ENCODE data around the gene CARD11. TPM values are rescaled to one million over a fixed set of nuclear protein-coding genes. Genes with fewer than 3 reads are reported as not detected.

Gene CARD11
- 0.04 TPM in 1 of 2 replicates, not detected in the other for total RNA-seq (2014; rRNA removed; shearing (Covaris generic))

GRCh38 chr7:3043544-3044371 is at the start of gene CARD11:
Gene CARD11, minus strand, starts transcription at chr7:3043867. Its CDS starts 85,361 bp downstream, at chr7:2958506.
- DNase-seq (ENCODE audit: low spot score) = no peak

- DNase-seq (ENCODE audit: low spot score) = no peak
Observed at GRCh38 chr7:3092468-3092867, 48.8 kb upstream of the CARD11 start.

DNA sequence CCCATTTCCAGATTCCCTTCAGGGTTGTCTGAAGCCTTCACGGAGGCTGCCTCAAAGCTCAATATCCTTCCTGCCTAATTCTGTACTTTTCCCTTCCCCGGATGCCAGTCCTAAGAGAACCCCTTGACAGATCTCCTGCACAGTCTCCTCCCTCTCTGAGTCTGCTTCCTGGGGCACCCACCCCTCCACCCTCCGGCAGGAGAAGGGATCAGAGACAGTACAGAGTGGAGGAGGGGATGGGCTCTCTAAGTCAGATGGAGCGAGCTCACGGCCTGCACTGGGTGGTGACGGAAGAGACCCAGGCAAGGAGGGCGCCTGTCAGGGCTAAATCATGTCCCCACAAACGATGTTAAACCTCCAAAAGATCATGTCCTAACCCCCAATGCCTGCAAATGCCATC is 48.0 kb upstream of the CARD11 start:
- DNase-seq (ENCODE audit: low spot score) = no peak

GRCh38 chr7:3089493-3089892 is 45.8 kb upstream of the CARD11 start:
- peak; percentile 65 for DNase-seq (ENCODE audit: low spot score)

DNA sequence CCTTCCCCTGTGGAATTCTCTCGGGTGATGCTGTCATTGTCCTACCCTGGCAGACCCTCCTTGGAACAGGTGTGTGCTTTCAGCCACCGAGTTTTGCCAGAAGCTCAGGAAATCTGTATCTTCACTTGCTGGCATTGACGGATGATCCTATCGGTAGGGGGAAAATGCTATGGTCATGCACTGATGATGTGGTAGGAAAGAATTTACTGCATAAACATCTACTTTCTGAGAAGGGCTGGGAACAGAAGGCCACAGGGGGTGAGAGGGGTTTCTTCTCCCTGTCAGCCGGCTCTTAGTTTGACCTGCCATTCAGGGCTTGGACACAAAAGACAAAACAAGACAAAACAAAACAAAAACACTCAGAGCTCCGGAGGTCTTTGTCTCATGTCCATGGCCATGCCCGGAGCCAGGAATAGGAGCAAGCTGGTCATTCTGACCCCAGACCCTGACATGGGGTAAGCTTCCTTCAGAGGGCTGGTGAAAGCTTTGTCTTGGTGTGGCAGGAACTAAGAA is 43.6 kb upstream of the CARD11 start:
- DNase-seq (ENCODE audit: low spot score) = peak; percentile 83

DNA sequence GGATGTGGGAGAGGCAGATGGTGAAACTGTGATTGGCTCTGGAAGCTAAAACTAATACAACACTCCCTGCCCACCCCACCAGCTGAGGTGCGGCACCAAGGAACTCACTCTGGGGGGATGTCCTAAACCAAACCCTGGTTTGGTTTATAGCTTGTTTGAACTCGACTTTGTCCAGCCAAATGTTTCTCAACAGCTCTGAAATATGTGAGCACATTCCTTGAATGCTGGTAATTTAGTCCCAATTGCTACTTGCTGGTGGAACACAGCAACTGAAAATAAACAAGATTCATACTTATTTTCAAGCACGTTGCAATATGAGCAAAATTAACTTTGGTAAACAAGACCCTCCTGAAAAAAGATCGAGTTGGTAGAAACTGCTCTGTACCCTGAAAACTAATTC is 39.7 kb upstream of the CARD11 start:
- no peak for DNase-seq (ENCODE audit: low spot score)

GRCh38 chr7:3082831-3083230 is 39.2 kb upstream of the CARD11 start:
- no peak for DNase-seq (ENCODE audit: low spot score)

DNA sequence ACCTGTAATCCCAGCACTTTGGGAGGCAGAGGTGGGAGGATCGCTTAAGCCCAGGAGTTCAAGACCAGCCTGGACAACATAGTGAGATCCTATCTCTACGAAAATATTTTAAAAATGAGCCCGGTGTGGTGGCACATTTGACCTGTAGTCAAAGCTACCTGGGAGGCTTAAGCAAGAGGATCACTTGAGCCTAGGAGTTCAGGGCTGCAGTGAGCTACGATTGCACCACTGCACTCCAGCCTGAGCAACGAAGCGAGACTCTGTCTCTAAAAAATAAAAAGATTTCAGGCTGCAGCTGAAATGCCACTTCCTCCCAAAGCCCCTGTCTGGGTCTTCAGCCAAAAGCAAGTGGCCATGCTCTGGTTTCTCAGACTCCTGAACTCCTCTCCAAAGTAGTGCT is 38.7 kb upstream of the CARD11 start:
- no peak for DNase-seq (ENCODE audit: low spot score)

DNA sequence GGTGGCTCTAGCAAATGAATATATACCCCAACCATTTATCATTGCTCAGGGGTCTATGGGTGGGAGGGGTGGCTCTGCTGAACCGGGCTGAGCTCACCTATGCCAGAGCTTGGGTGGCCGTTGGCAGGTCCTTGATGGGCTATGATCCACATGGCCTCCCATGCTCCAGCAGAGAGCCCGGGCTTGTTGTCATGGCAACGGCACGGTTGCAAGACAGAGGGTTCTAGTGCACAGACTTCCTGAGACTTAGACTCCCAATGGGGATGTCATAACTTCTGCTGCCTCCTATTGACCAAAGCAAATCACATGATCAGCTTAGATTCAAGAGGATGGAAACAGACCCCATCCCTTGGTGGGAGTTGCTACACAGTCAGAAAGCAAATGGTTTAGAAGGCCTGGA is 36.4 kb upstream of the CARD11 start:
- no peak for DNase-seq (ENCODE audit: low spot score)

GRCh38 chr7:3078514-3078913 is 34.8 kb upstream of the CARD11 start:
- DNase-seq (ENCODE audit: low spot score) = no peak

DNA sequence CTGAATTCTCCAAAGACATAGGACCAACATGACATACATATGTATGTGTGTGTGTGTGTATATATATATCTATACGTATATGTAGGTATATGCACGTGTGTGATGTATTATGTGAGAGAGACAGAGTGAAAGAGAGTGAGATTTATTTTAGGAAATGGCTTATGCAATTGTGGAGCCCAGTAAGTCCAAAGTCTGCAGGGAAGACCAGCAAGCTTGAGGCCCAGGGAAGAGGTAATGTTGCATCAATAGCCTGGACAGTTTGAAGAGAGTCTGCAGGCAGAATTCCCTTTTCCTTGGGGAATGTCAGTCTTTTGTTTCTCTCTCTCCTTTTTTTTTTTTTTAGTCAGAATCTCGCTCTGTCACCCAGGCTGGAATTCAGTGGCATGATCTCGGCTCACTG is 33.0 kb upstream of the CARD11 start:
- no peak for DNase-seq (ENCODE audit: low spot score)

DNA sequence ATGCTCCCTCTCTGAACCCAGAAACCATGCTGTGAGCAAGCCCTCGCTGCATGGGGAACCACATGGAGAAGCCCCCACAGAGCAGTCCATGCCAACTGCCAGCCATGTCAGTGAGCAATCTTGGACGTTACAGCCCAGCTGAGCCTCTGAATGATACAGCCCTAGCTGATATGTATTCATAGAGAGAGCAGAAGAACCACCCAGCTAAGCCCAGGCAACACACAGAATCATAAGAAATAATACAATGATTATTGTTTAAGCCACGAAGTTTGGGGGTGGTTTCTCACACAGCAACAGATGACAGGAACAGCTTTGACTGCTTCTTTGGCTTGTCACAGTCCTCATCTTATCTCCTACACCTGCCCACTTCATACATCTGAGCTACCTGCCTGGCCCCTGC is 32.5 kb upstream of the CARD11 start:
- no peak for DNase-seq (ENCODE audit: low spot score)

DNA sequence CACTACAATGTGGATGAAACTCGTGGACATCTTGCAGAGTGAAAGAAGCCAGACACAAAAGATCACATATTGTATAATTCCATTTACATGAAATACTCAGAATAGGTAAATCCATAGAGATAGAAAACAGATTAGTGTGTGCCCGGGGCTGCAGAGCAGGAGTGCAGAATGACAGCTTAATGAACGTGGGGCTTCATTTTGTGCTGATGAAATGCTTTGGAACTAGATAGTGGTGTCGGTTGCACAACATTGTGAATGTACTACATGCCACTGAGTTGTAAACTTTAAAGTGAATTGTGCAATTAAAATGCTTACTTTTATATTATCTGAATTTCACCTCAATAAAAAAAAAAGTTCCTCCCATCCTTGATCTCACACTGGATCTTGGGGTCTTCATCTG is 31.8 kb upstream of the CARD11 start:
- no peak for DNase-seq (ENCODE audit: low spot score)

DNA sequence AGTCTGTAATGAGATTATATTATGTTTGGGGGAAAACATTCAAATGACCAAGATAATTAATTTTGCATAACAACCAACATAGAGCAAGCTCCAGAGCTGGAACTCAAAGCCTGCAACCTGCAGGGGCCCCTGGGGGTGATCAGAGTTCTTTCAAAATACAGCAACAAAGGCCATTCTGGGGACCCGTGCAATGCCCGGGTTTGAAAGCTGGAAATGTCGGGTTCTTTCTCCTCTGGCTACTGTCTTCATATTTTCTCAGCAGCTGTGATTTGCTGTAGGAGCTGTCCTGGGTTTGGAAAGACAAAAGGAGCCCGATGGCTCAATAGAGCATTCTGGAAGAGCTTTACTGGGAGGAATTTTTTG is 30.8 kb upstream of the CARD11 start:
- DNase-seq (ENCODE audit: low spot score) = no peak

DNA sequence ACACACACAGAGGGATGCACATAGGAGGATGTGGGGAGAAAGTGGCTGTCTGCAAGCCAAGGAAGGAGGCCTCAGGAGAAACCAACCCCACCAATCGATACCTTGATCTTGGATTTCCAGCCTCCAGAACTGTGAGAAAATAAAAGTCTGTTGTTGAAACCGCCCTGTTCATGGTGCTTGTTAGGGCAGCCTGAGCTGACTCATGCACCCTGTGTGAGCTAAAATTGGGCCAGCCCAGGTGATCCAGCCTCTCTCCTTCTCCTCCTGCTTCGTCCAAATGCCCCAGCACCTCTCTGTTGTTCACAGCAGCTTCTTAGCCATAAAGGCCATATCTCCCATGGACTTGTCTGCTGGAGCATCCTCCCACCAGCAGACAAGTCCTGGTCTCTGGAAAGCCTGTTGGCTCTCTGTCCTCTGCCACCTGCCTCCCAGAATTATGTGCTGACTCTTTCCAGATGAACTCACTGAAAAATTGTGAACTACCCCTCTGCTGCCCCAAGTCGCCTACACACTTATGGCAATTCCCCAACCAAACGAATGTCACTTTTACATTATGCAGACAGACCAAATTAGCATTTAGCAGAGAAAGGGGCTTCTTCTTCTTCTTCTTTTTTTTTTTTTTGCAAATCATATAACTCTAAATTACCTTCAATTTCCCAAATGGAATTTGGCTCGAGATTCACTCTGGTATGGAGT is 30.2 kb upstream of the CARD11 start:
- no peak for DNase-seq (ENCODE audit: low spot score)

DNA sequence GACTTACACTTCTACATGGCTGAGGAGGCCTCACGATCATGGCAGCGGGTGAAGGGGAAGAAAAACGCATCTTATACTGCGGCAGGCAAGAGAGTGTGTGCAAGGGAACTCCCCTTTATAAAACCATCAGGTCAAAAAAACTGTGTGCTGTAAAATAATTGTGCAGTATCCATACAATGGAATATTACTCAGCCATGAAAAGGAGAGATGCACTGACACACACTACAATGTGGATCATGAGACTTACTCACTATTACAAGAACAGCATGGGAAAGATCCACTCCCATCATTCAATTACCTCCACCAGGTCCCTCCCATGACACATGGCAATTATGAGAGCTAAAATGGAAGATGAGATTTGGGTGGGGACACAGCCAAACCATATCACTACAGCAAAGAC is 27.2 kb upstream of the CARD11 start:
- DNase-seq (ENCODE audit: low spot score) = no peak

DNA sequence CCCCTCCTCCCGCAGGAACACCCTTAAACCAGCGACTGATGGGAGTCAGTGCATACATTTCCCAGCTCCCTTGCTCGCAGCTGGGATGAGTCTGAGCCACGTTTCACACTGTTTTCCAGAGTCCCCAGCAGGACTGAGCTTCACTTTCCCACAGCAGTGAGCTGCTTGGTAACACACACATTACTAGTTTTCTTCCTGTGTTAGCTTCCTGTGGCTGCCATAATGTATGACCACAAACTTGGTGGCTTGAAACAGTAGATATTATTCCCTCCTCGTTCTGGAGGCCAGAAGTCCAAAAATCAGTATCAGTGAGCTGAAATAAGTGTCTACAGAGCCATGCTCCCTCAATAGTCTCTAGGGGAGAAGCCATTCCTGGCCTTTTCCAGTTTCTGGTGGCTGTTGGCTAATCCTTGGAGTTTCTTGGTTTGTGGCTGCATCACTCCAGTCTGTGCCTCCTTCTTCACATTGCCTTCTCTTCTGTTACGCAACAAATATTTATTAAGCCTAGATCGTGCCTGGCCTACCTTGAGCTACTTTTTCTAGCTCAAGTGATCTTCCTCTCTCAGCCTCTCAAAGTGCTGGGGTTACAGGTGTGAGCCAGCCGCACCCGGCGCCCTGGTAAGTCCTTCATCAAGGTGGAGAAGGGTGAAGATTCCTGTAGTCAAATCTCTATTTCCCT is 26.2 kb upstream of the CARD11 start:
- no peak for DNase-seq (ENCODE audit: low spot score)

DNA sequence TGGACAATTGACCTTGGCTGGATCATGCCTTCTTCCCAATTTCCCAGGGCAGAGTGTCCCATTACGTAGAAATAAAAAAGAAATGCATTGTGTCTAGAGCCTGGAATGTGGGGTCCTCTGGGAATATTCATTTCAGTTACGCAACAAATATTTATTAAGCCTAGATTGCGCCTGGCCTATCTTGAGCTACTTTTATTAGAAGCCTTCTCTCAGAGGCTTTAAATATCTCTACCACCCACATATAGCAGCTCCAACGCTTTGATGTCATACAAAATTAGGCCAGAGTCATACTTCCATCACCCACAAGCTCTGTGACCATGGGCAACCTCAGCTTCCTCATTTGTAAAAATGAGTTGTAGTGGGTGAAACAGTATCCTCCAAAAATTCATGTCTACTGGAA is 24.9 kb upstream of the CARD11 start:
- no peak for DNase-seq (ENCODE audit: low spot score)

DNA sequence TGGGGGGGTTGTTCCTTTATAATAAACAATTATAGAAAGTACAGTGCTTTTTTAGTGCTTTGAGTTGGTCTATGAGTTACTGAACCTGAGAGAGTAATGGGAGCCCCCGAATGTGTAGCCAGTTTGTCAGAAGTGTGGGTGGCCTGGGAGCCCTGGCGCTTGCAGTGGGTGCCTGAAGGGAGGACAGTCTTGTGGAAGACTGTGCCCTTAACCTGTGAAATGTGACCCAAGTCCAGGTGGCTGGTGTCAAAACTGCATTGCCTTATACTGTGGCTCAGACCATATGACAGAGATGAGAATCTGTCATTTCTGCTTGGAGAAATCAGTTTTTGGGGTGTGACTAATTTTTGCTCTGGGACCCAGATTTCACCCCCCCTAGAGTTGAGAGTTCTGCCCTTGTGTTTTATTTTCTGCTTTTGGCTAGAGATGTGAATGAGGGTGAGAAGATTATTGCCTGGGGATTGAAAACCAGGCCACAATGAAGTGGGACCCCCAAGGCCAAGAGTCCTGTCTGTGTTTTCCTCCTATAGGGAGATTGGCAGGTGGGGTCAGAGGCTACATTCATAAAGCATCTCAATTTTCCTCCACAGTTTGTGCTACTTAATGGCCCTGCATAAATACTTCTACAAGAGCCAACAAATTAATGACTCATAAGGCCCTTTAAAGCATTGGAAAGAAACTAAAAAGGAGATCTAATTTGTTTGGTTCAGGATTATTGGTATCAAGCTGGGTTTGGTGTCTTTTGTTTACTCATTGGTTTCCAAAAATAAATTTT is 24.1 kb upstream of the CARD11 start:
- DNase-seq (ENCODE audit: low spot score) = no peak

- no peak for DNase-seq (ENCODE audit: low spot score)
Observed at GRCh38 chr7:3067193-3067592, 23.5 kb upstream of the CARD11 start.

DNA sequence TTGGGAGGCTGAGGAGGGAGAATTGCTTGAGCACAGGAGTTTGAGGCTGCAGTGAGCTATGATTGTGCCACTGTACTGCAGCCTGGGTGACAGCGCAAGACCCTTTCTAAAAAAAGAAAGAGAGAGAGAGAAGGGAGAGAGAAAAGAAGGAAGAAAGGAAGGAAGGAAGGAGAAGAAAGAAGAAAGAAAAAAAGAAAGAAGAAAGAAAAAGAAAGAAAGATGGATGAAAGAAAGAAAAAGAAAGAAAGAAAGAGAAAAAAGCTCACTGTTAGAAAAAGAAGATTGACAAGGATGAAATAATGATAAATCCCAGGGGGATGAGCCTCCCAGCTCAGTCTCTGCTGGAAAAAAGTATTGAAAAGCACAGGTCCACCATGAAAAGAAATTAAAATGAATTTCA is 22.8 kb upstream of the CARD11 start:
- no peak for DNase-seq (ENCODE audit: low spot score)

- DNase-seq (ENCODE audit: low spot score) = peak; percentile 70
Observed at GRCh38 chr7:3065724-3066143, 22.1 kb upstream of the CARD11 start.
